BJ (cell line): ENCODE measurements around the gene ORMDL2. TPM values are rescaled to one million over a fixed set of nuclear protein-coding genes. Genes with fewer than 3 reads are reported as not detected.
A peak's percentile ranks its signal among the peaks of the same experiment; 100 is the strongest.

Experiments used
- CTCF ChIA-PET: fragments of 350-600 bp; formaldehyde crosslinking; extraction: SDS; loops from one replicate; lab custom pipeline; 2021; ENCODE audit warnings: antibody characterized with exemption, inconsistent platforms; lab: Yijun Ruan, JAX
- POLR2A ChIA-PET: fragments of 300-600 bp; sonication (Branson Sonifier 250); formaldehyde crosslinking; extraction: SDS; loops from one replicate; lab custom pipeline; 2021; ENCODE audit warnings: antibody characterized with exemption; lab: Charles Lee
- DNase-seq: peaks from one replicate; pipeline ENCODE4 v3.0.0-alpha.2; 2011; ENCODE audit warnings: low read depth
- H3K27me3 ChIP-seq: 2 replicates; pipeline ENCODE4 v1.6.0; 2011; ENCODE audit warnings: low read length; ENCODE audit not compliant: control insufficient read depth, insufficient read depth
- H3K36me3 ChIP-seq: 2 replicates; pipeline ENCODE4 v1.5.1; 2011; ENCODE audit warnings: low read length; ENCODE audit not compliant: control insufficient read depth, insufficient read depth
- H3K4me3 ChIP-seq: 2 replicates; pipeline ENCODE4 v1.5.1; 2011; ENCODE audit warnings: low read depth, mild to moderate bottlenecking, control low read depth, low read length
- CTCF ChIP-seq: IDR thresholded peaks from 2 replicates; pipeline ENCODE4 v1.5.1; 2011; ENCODE audit warnings: low read depth, mild to moderate bottlenecking, control low read depth, inconsistent platforms, low read length, moderate library complexity; ENCODE audit not compliant: insufficient read depth
- polyA plus RNA-seq: library from polyadenylated mRNA; depleted of rRNA; stranded (reverse); fragments of >200 nt; gene quantifications from 2 replicates; pipeline ENCODE4 v1.2.3, GENCODE V29; 2011

The ORMDL2 gene
- polyA plus RNA-seq, 1 experiment = 47.4 TPM

- no peak overlapping the region for H3K4me3 ChIP-seq
- H3K27me3 ChIP-seq = no peaks in the 10 kb centered on the region
- no peak for DNase-seq
- TF ChIP-seq CTCF = no peak
- POLR2A ChIA-PET = no interaction called here
- peaks cover 15% of the 10 kb centered on the region for H3K36me3 ChIP-seq
- CTCF ChIA-PET = interaction anchor here (0.8 to 1.2 kb wide), 2 partner anchors 84 to 103 kb away, joined by 4 to 5 read pairs; no protein-coding TSS in a partner anchor
Measured at GRCh38 chr12:55823419-55823818, 5.6 kb downstream of the ORMDL2 start.

- Histone ChIP-seq H3K27me3 (no peaks in the 10 kb centered on the region), H3K4me3 (no peak overlapping the region), H3K36me3 (peaks cover 15% of the 10 kb centered on the region)
- no peak for DNase-seq
- ChIA-PET CTCF (interaction anchor here (0.7 kb wide), 1 partner anchor 12 kb away, joined by 3 read pairs; no protein-coding TSS in a partner anchor), POLR2A (no interaction called here)
- no peak for TF ChIP-seq CTCF
Measured at GRCh38 chr12:55824726-55825125, 6.9 kb downstream of the ORMDL2 start.

GRCh38 chr12:55827806-55828205 lies 10.0 kb downstream of the ORMDL2 start:
- DNase-seq = no peak
- Histone ChIP-seq H3K27me3 (no peaks in the 10 kb centered on the region), H3K36me3 (peaks cover 7% of the 10 kb centered on the region), H3K4me3 (no peak overlapping the region)
- ChIA-PET CTCF (no interaction called here), POLR2A (no interaction called here)
- no peak for TF ChIP-seq CTCF

- H3K4me3 ChIP-seq = peak overlapping the region; percentile 58
- no peak for DNase-seq
- TF ChIP-seq CTCF = no peak
- H3K36me3 ChIP-seq = peaks cover 7% of the 10 kb centered on the region
- POLR2A ChIA-PET = no interaction called here
- CTCF ChIA-PET = interaction anchor here (1.3 to 3.2 kb wide), 2 partner anchors 10 to 99 kb away, joined by 6 to 30 read pairs; partner anchors contain the start of genes ORMDL2 and PYM1
- H3K27me3 ChIP-seq = no peaks in the 10 kb centered on the region
Measured at GRCh38 chr12:55828357-55828756, 10.5 kb downstream of the ORMDL2 start.

GRCh38 chr12:55829967-55830600 lies 12.2 kb downstream of the ORMDL2 start:
- no peaks in the 10 kb centered on the region for H3K27me3 ChIP-seq
- ChIA-PET CTCF (interaction anchor here (0.9 to 3.2 kb wide), 14 partner anchors 9 to 166 kb away, joined by 3 to 30 read pairs (median 6); partner anchors contain the start of genes DGKA, MMP19, PYM1 and RAB5B), POLR2A (interaction anchor here (0.6 to 2.7 kb wide), 4 partner anchors 12 to 225 kb away, joined by 5 to 30 read pairs (median 11); partner anchors contain the start of genes ORMDL2 and SARNP)
- DNase-seq = no peak
- peaks cover 9% of the 10 kb centered on the region for H3K36me3 ChIP-seq
- H3K4me3 ChIP-seq = peak overlapping the region; percentile 84
- no peak for TF ChIP-seq CTCF
